PFSK-1 (cell line): ENCODE results near the gene CDH2.
A peak's percentile ranks its signal among the peaks of the same experiment; 100 is the strongest.

ENCODE experiments used
- FOXP2 ChIP-seq: optimal IDR thresholded peaks from 2 replicates; pipeline ENCODE3; 2011; ENCODE audit warnings: borderline replicate concordance, control low read depth, inconsistent platforms; ENCODE audit not compliant: insufficient read depth; ENCODE audit errors: extremely low read length, extremely low read depth
- POLR2AphosphoS5 ChIP-seq: IDR thresholded peaks from 2 replicates; pipeline ENCODE4 v1.6.1; 2012; ENCODE audit warnings: low read depth, mild to moderate bottlenecking, control low read depth, low read length, moderate library complexity
- REST ChIP-seq, 2 experiments: IDR thresholded peaks; 2 replicates each; pipeline versions ENCODE4 v1.6.1 to v1.8.0; 2011 to 2012; ENCODE audit warnings: low read depth in 2 of 2, low read length in 2 of 2, control low read depth in 1 of 2, inconsistent platforms in 1 of 2, mild to moderate bottlenecking in 1 of 2, moderate library complexity in 1 of 2; ENCODE audit not compliant: insufficient read depth in 1 of 2
- SIN3A ChIP-seq: IDR thresholded peaks from 2 replicates; pipeline ENCODE4 v1.6.1; 2012; ENCODE audit warnings: mild to moderate bottlenecking, low read length, moderate library complexity, borderline replicate concordance; ENCODE audit not compliant: insufficient read depth
- TAF1 ChIP-seq: IDR thresholded peaks from 2 replicates; pipeline ENCODE4 v1.6.1; 2012; ENCODE audit warnings: low read length, control low read depth, borderline replicate concordance; ENCODE audit not compliant: insufficient read depth

- TF ChIP-seq POLR2AphosphoS5 (no peak), REST (IDR thresholded peaks at IDR 0.05; ENCODE audit: insufficient read depth in 1 of 2, low read depth in 2 of 2, low read length in 2 of 2) (peak; percentile 91 to 93), SIN3A (no peak; the same call in 1 of the 2 replicates), TAF1 (no peak), FOXP2 (peak; percentile 31)
Observed at GRCh38 chr18:28175150-28175929, 1.6 kb downstream of the CDH2 start.
